GM04504 (cell line): ENCODE data around the gene STARD9.
"Not testable (repeated sequence)": the region's sequence is repeated elsewhere in the genome, so short reads cannot be mapped to it uniquely, and the experiment has no call there.

Experiments used
- DNase-seq: peaks from one replicate; pipeline ENCODE4 v3.0.0-alpha.2; 2012; ENCODE audit warnings: low read depth

STARD9 gene

DNA sequence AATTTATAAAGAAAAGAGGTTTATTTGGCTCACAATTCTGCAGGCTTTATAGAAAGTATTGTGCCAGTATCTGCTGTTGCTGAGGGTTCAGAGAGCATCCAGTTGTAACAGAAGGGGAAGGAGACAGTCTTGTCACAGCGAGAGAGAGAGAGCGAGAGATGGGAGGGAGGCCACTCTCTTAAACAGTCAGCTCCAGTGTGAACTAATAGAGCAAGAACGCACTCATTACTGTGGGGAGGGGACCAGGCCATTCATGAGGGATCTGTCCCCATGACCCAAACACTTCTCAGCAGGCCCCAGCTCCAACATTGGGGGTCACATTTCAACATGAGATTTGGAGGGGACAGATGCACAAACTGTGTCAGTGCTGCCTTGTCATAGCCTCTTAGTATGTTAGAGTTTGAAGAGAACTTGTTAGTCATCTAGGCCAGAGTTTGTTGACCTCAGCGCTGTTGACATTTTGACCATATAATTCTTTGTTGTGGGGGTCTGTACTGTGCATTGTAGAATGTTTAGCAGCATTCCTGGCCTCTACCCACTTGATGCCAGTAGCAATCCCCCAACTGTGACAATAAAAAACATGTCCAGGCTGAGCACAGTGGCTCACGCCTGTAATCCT lies 15.3 kb downstream of the STARD9 start:
- DNase-seq = no peak

DNA sequence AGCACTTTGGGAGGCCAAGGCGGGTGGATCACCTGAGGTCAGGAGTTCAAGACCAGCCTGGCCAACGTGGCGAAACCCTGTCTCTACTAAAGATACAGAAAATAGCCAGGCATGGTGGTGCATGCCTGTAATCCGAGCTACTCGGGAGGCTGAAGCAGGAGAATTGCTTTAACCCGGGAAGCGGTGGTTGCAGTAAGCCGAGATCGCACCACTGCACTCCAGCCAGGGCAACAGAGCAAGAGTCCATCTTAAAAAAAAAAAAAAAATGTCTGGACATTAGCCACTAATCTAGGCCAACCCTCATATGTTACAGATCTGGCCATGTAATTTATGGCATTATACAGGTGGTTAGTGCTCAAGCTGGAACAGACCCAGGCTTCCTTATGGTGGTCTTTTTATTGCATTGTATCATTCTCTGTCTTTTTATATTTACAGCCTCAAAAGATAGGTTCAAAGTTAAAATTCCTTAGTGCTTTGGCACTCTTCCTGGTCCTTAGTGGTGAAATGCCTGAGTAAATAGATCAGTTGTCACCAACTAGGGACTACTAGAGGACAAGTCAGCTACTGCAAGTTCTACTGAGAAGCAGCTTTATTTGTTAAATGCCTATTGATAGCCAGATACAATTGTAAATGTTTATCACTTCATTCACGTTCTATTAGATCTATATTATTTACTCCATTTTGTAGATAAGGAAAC lies 16.0 kb downstream of the STARD9 start:
- DNase-seq = peak; percentile 38

DNA sequence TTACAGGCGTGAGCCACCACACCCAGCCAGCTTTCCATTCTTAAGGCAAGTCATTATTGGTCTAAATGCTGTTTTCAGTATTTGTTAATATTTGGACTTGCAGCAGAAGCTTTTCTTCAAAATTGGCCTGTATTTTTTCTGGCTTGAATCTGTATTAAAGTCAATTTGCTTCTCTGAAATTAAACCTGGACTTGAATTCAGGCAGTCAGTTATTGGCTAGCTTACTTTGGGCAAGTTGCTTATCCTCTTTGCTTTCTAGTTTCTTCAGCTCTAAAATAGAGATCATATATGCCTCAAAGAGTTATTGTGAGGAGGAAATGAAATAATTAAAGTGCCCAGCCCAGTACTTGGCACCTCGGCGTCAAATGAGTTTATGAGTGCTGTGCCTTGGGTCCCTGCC lies 17.3 kb downstream of the STARD9 start:
- no peak for DNase-seq

DNA sequence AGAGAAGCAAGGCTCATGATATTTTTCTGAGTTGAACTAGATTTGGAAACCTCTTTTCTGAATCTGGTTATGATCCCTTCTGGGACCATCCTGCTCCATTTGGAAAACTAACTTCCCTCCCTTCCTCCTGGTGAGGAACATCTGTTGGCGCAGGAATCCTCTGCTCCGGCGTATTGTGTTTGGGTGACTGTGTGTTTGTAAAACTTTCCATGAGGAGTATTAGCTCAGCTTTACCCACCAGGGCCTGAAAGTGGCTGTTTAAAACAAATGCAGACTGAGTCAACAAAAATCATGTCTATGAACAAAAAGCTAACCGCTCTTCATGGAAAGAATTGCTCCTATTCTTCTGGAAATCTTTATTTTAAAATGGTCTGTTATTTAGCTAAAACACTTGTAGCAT lies 17.7 kb downstream of the STARD9 start:
- no peak for DNase-seq

DNA sequence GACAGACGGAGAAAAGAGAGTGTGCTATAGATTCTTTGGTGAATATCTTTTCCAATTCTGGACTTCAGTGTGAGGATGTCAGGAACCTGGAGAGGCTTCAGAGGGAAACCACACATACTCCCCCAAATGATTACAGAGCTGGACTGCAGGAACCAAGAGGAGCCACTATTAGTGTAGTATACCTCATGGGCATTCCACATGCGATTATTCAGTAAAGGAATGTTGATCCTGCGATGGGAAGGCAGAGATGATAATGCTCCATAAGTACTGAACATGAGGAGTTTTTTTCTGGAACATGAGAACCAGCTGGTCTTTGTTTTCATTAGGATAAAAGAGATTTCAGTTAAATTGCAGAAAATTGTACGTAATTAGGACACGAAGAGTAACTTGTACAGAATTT lies 18.7 kb downstream of the STARD9 start:
- DNase-seq = no peak

DNA sequence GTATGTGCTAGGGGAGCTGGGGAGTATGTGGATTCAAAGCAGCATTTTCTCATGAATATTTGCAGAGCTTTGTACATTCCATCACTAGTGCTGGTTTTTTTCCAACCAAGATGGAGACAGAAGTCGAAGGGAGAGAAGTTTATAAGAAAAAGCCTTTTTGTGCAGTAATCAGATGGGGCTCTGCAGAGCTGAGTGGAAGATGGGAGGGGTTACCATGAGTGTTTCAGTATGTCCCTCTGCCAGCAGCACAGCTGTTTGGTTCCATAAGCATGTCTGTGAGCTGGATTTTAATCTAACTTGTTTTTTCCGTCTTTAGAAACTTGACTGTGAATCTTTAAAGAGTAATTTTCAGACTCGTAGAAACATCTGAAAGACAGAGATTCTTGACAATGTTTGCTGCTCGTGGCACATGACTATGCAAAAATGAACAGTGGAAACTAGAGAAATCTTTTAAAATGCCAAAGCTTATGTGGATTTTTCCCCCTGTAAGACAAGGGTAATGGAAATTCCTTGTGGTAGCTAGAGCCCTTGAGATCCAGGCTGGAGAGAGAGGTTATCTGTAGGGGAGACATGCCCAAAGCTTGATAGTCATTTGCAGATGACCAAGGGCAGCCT lies 20.3 kb downstream of the STARD9 start:
- DNase-seq = no peak

DNA sequence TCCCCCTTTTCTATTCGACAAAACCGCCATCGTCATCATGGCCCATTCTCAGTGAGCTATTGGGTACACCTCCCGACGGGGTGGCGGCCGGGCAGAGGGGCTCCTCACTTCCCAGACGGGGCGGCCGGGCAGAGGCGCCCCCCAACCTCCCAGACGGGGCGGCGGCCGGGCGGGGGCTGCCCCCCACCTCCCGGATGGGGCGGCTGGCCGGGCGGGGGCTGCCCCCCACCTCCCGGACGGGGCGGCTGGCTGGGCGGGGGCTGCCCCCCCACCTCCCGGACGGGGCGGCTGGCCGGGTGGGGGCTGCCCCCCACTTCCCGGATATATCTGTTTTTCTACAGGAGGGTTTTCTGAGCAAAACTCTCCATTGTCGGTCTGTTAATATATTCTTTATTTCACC lies 25.9 kb downstream of the STARD9 start:
- DNase-seq = not testable (repeated sequence)

DNA sequence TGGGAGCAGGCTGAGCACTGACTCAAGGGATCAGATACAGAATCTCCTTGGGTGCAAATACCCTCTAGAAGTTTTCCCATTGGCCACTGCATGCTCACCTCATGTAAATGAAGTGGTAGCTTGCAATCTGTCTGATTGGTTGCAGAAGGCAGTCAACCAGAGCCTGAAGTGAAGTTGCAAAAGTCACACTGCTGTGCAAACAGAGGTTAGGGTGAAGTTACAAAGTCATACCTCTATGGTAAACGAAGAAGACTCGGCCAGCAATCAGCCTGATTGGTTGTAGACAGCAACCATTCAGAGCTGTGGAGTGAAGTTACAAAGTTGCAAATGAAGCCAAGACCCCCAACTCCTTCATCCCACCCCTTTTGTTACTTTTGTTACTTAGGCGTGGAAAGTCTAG lies 27.1 kb downstream of the STARD9 start:
- DNase-seq = no peak

DNA sequence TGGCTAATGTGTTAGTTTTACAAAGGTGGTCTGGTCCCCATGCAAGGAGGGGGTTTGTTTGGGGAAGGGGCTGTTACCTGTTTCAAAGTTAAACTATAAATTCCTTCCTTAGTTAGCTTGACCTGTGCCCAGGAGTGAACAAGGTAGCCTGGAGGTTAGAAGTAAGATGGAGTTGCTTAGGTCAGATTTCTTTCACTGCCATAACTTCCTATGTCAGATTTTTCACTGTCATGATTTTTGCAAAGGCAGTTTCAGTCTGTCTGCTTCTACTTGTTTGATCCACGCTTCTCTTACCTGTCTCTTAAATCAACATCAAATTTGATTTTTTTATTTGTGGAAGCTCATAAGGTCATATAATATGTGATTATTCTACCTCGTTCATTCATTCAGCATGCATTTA lies 28.6 kb downstream of the STARD9 start:
- no peak for DNase-seq

DNA sequence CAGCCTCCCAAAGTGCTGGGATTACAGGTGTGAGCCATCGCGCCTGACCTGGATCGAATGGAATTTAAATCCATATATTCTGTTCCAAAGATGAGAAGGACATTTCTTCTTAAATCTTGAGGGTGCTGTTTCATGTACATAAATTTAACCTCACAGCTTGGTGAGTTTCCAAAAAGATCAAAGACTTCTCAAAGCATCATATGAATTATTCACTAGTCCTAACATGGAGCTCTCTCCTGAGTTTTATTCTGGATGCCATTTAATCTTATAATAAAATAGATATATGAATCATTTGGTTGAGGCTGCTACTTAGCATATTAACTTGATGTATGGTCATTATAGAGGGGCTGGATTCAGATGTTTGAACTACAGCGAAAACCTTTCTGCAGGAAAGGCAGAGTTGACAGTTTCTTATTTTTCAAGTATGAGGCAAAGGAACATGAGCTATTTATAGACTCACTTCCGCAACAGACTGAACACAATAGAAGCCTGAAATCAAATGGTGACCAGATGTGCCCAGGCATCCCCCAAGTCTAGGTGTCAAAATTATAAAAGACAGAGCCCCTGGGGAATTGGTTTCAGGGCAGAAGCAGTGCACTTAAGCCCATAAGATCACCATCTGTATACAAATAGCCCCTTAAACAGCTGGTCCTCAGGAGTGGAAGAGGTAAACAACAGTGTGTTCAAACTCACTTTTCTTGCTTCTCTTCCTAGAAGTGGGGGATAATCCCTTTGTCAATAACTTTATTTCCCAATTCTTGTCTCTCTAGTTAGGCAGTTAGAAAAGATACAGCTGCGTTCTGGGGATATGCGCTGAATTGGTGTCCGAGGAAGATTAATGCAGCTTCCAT lies 29.7 kb downstream of the STARD9 start:
- DNase-seq = no peak

DNA sequence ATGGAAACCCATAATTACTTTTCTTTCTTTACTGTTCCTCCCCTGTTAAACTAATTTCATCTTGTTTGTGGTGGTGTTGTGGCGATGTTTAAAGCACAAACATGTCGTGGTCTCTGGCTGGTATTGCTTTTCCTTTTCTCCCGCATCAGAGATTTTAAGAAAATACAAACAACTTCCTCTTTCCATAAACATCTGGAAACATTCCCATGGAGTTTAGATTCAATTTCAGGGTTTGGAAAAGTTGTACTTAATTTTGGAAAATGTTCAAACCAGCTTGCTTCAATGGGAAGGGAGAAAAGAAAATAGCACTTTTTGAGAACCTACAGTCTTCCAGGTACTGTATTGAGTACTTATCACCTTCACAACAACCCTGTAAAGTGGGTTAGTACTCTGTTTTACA lies 30.4 kb downstream of the STARD9 start:
- DNase-seq = no peak

DNA sequence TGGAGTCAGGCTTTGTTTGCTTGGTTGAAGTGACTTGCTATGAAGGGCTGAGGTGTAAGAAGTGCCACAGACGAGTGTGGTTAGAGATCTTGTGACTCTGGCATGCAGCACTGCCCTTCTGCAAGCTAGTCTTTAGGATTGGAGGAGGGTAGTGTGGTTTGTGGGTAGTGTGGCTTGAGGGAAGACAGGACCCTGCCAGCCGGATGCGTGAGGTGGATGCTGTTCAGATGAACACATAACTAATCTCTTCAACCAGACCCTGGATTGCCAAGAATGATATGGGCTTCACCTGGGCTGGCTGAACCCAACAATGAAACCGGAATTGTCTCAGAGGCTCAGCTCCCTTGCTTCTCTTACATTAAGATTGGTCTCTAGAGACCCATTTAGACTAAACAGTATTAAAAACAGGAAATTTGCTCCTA lies 32.7 kb downstream of the STARD9 start:
- no peak for DNase-seq

DNA sequence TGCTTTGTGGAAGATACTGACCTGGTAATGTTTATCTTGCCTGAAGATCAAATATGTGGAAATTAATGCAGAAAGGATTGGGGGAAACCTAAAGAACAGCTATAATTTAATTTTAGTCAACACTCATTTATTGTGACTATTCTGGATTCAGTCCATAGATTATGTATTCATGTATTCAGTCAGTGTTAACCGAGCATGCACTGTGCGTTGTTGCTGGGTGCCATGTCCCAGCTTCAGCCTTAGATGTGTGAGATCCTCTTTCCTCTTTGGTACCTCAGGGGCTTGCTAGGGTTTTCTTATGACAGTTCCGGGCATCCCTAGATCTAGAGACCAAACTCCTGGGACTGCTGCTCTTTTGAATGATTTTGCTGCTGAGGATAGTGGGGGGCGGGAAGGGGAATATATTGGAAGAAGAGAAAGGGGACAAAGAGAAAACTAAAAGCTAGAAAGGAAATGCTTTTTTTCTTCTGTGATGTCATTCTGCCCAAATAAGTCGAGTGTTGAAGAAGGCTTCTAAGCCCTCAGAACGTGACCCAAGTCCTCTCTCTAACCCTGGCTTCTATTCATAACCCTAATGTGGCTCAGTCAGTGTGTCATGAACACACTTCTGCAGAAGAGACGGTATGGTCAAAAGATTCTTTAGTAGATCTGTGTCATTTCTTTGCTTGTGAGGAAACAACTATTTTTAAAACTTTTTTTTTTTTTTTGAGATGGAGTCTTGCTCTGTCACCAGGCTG lies 33.5 kb downstream of the STARD9 start:
- no peak for DNase-seq

DNA sequence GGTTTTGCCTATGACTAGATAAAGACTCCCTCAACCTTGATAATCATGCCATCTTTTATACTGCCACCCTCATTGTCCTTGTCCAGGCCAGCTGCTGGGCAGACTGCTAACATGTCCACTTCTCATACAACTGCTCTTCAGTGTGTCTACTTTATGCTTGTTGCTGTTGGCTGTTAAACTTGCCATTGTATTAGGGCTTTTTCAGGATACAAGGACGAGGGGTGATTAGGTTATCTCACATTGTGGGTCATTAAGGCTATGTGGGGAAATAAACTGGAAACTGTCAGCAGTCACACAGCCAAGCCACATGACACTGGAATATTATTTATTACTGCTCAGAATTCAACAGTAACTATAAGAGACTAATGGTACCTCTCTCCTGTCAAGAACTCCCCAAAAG lies 36.1 kb downstream of the STARD9 start:
- no peak for DNase-seq

DNA sequence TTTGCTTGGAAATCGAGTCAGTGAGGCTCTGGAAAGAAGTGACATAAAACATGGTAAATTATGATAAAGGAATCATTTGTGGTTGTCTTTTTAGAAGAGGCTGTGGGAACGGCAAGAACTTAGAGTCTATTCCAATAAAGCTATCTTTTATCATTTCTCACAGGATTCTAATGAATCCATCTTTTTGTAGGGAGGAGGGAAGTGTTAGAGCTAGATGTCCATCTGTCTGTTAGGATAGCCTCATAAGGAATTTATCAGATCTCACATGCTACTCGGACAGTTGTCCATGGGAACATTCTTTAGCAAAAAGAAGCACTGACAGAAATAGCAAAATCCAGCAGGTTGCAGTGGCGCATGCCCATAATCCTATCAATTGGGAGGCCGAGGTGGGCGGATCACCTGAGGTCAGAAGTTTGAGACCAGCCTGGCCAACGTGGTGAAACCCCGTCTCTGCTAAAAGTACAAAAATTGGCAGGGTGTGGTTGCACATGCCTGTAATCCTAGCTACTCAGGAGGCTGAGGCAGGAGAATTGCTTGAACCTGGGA lies 37.0 kb downstream of the STARD9 start:
- no peak for DNase-seq

DNA sequence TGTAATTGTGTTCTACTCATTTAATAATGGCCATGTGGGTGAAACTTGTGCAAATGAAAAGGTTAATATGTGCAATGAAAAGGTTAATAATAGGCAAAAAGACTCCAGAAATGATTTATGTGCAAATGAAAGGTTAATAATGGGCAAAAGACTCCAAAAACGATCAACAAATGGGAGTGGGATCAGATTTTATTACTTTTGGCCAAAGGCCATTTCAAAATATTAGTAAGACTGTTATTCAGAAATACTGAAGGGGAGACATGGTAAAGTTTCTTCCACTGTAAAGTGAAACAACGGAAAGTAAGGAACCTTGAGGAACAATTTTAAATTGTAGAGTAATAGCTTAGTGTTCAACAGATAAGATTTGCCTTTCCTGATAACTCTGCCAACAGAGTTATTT lies 40.7 kb downstream of the STARD9 start:
- DNase-seq = no peak

DNA sequence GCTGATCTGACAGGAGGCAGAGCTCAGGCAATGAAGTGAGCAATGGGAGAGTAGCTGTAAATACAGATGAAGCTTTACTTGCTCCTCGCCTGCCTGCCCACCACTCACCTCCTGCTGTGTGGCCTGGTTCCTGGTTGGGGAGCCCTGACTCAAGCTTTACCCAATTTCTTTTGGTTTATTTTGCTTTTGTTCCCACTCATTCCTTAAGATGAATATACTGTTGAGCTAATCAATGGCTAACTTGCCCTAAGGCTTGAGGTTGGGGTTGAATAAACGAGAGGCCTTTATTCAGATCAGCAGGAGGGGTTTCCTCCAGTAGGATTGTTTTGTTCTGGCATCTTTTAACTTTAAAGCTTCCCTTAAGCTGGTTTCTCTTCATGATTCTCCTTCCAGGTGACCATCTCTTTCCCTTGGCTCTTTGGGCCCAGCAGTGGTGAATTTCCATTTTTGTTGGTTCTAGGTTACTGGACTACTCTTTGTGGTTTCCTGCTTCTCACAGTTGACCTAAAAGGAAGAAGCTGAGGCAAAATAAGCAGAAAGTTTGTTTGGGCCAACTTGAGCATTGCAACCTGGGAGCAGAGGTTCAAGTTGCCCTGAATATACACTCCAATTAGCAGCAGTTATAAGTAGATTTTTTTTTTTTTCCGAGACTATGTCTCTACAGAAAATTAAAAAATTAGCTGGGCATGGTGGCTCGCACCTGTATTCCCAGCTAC lies 44.4 kb downstream of the STARD9 start:
- no peak for DNase-seq

DNA sequence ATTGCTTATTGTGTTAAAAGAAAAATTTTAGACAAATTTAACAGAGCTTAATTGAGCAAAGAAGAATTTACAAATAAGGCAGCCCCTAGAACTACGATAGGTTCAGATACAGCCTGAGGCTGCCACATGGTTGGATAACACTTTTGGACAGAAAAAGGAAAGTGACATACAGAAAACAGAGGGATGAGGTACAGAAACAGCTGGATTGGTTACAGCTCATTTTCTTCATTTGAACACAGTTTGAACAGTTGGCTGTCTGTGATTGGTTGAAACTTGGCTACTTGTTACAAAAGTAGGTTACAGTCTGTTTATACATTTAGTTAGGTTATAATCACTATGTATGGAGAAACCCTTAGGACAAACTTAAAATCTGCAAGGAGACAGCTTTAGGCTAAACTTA lies 46.0 kb downstream of the STARD9 start:
- no peak for DNase-seq

DNA sequence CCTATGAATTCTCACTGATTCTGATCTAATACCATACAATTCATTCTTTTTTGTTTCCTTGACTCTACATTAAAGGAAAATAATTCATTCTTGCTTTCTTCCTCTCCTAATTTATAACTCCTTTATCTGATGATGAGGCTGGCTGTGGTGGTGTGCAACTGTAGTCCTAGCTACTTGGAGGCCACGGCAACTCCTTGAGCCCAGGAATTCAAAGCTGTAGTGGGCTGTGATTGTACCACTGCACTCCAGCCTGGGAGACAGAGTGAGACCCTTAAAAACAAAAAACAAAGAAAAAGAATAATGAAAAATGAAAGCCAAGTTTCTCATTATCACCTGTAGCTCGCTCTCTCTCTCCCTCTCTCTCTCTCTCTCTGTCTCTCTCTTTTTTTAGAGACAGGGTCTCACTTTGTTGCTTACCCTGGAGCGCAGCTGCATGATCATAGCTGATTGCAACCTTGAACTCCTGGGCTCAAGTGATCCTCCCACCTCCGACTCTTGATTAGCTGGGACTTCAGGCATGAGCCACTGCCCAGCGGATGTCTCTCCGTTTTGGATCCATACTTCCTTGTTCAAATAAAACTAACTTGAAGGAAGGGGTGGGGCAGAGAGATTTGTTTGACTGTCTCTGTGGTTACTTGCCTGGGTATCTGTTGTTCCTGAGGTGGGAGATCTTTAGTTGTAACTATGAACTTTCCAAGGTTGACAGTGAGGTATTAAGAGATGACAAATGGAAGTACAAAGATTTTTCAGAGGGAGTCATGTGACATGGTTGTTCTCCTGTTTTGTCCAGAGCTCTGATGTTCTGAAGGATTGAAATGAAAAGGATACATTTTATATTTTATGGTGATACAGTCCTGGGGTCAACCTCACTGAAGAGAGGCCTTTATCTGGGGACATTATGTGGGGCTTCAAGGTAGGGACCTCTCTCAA lies 46.9 kb downstream of the STARD9 start:
- no peak for DNase-seq

DNA sequence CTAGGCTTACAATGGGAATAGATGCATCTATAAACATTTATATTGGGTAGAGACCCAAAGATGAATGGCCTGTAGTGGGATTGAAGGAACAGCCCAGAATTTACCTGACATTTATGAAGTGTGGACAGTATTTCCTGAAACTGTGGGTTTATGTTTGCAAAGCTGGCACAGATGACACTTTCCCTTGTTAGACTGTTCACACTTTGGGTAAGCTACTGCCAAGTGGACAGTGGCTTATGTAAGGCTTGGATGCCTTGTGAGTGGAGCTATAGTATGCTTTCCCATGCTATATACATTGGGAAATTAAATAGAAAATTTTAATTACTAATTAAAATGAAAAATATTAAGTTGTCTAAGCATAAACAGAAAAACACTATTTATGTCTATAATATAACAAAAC lies 48.5 kb downstream of the STARD9 start:
- no peak for DNase-seq
